Lower leg skin (tissue), 4 donors: ENCODE results near the gene GALNS. TPM values are rescaled to one million over a fixed set of nuclear protein-coding genes. Genes with fewer than 3 reads are reported as not detected.
"Not testable (repeated sequence)": the region's sequence is repeated elsewhere in the genome, so short reads cannot be mapped to it uniquely, and the experiment has no call there.

Experiments
- DNase-seq, 2 donors: peaks; one replicate each; pipeline ENCODE4 v3.0.0-alpha.2; 2019; ENCODE audit warnings: low spot score in 2 of 2
- H3K4me3 ChIP-seq: fragments of 200-600 bp; sonication (generic); 2 replicates; pipeline ENCODE4 v1.5.1; 2017; ENCODE audit warnings: mild to moderate bottlenecking, low read depth; ENCODE audit not compliant: poor library complexity, severe bottlenecking
- CTCF ChIP-seq, 3 donors: fragments of 450-650 bp; IDR thresholded peaks; one replicate each; pipeline ENCODE4 v1.5.1; 2016; ENCODE audit warnings: antibody characterized with exemption in 3 of 3, mild to moderate bottlenecking in 3 of 3, moderate library complexity in 2 of 3
- POLR2A ChIP-seq, 2 donors: fragments of 450-650 bp; IDR thresholded peaks; one replicate each; pipeline ENCODE4 v1.6.1; 2016 to 2017; ENCODE audit warnings: antibody characterized with exemption in 2 of 2, mild to moderate bottlenecking in 1 of 2, moderate library complexity in 1 of 2
- WGBS, 2 donors: methylation state at CpG; one replicate each; pipeline ENCODE4 v1.1.5; 2018; 5-methylcytosine and 5-hydroxymethylcytosine counted together
- intact Hi-C: fragments of 100-400 bp; cut with DNase I; formaldehyde crosslinking; loops from one replicate; pipeline ENCODE4 v1.15.0; 2023; ENCODE audit warnings: low total_unique reads
- total RNA-seq, 4 donors: library from RNA; depleted of rRNA; stranded (reverse); fragments of >200 nt; gene quantifications; one replicate each; pipeline ENCODE4 v1.1.0, GENCODE V29; 2016

Gene GALNS
- total RNA-seq, 4 donors from 2014 or later = 17.3 to 45.6 (median 37.3) TPM

GRCh38 chr16:88826070-88826840 is 30.5 kb downstream of the GALNS start:
- WGBS, 2 donors = 75 to 83% methylated on average over 21 to 26 of the region's 26 CpGs
- intact Hi-C loops = no loop called here
- DNase-seq = no peak
- TF ChIP-seq POLR2A (IDR thresholded peaks at IDR 0.05) (no peak), CTCF (IDR thresholded peaks at IDR 0.05) (no peak)
- no peak overlapping the region for H3K4me3 ChIP-seq

DNA sequence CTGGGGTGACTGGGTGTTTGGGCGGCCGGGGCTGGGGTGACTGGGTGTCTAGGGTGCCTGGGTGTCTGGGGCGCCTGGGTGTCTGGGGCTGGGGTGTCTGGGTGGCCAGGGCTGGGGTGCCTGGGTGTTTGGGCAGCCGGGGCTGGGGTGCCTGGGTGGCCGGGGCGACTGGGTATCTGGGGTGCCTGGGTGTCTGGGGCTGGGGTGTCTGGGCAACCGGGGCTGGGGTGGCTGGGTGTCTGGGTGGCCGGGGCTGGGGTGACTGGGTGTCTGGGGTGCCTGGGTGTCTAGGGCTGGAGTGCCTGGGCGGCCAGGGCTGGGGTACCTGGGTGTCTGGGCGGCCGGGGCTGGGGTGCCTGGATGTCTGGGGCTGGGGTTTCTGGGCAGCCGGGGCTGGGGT is 31.6 kb downstream of the GALNS start:
- 87 to 92% methylated on average over 10 to 11 of the region's 12 CpGs for WGBS, 2 donors
- intact Hi-C loops = no loop called here
- DNase-seq = no peak
- no peak overlapping the region for H3K4me3 ChIP-seq
- no peak for TF ChIP-seq POLR2A (IDR thresholded peaks at IDR 0.05)

DNA sequence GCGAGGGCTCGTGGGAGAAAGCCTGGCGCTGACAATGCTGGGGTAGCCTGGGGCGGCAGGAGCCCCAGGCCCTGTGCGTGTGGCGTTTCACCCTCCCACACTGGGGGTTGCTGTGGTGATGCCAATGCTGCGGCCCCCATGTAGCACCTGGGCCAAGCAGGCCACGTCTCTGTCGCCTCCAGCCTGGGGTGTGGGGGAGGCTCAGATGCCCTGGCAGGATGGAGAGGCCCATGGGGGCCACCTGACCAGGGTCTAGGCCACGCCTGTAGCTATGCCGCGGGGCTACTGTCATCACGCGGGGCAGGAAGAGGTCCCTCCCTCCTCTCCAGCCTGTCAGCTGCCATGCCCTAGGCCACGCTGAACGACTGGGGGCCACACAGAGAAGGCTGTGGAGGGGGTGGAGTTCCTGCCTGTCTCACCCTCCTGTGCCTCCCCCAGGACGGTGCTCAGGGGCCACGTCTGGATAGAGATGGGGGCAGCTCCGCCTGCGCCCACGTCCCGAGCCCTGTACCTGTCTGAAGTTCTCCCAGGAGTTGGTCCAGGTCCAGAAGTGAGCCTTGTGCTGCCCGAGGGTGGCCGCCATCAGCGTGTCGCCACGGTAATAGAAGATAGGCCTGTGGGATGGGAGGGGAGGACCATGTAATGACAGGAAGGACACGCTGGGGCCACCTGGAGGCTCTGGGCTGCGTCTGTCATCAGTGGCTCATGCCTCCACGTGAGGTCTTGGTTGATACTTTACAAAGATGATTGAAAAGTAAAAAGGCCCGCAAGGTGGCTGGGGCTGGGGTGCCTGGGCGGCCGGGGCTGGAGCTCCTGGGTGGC is 32.3 kb downstream of the GALNS start:
- DNase-seq = no peak
- WGBS, 2 donors = 87 to 89% methylated on average over 29 to 33 of the region's 33 CpGs
- no peak for TF ChIP-seq CTCF (IDR thresholded peaks at IDR 0.05)
- TF ChIP-seq POLR2A (IDR thresholded peaks at IDR 0.05) = no peak
- H3K4me3 ChIP-seq = no peak overlapping the region
- intact Hi-C loops = no loop called here

- intact Hi-C loops, DNase-seq: not testable (repeated sequence)
- WGBS, 2 donors = 97 to 98% methylated on average over 15 to 19 of the region's 31 CpGs
Measured at GRCh38 chr16:88823646-88824045, 33.1 kb downstream of the GALNS start.

GRCh38 chr16:88822281-88823040 is 34.3 kb downstream of the GALNS start:
- no peak for TF ChIP-seq CTCF (IDR thresholded peaks at IDR 0.05)
- TF ChIP-seq POLR2A (IDR thresholded peaks at IDR 0.05) = no peak
- DNase-seq = no peak
- intact Hi-C loops = no loop called here
- WGBS, 2 donors = 93 to 95% methylated on average over 22 to 24 of the region's 24 CpGs
- H3K4me3 ChIP-seq = no peak overlapping the region

More at GRCh38 chr16:88823646-88824045, 33.1 kb downstream of the GALNS start:
- H3K4me3 ChIP-seq = not testable (repeated sequence)

GRCh38 chr16:88821168-88821850 is 35.4 kb downstream of the GALNS start:
- TF ChIP-seq POLR2A (IDR thresholded peaks at IDR 0.05) = no peak
- no peak for TF ChIP-seq CTCF (IDR thresholded peaks at IDR 0.05)
- no peak for DNase-seq
- H3K4me3 ChIP-seq = no peak overlapping the region
- 84 to 92% methylated on average over 12 to 18 of the region's 22 CpGs for WGBS, 2 donors
- intact Hi-C loops = no loop called here
